K562 (cell line): ENCODE measurements around the gene ELF1. TPM values are rescaled to one million over a fixed set of nuclear protein-coding genes. Genes with fewer than 3 reads are reported as not detected.

Experiments
- ATAC-seq: fragments of 200-7000 bp; cut with Tn5 transposase; 3 replicates; pipeline ENCODE4 v1.9.1; 2020; ENCODE audit warnings: moderate library complexity
- BruUV-seq: library from RNA; stranded (reverse); fragments of 400-500 nt; replicated peaks from 2 replicates; lab custom pipeline; 2021; lab: Mats Ljungman, UMichigan
- CTCF ChIA-PET: fragments of 300-600 bp; formaldehyde crosslinking; extraction: SDS; loops from one replicate; lab custom pipeline; 2021; ENCODE audit warnings: low intra/inter-chr PET ratio; lab: Yijun Ruan, JAX
- POLR2A ChIA-PET: fragments of 300-600, 350-650 bp; sonication (Branson Sonifier 250); formaldehyde crosslinking; extraction: SDS; loops from one replicate; lab custom pipeline; 2021; ENCODE audit warnings: antibody characterized with exemption, inconsistent platforms; lab: Yijun Ruan, JAX
- DNase-seq, 4 experiments: peaks; one replicate each; pipeline versions ENCODE4 v3.0.0 to v3.0.0-alpha.2; 2011 to 2018; ENCODE audit warnings: low spot score in 3 of 4, mixed read lengths in 3 of 4; ENCODE audit errors: extremely low read depth in 1 of 4
- FAIRE-seq: peaks from 2 replicates; lab custom pipeline; 2011; peaks lifted over from hg19 to GRCh38; lab: Jason Lieb, UNC
- H2AFZ ChIP-seq: 2 replicates; pipeline ENCODE4 v1.6.0; 2011; ENCODE audit warnings: low read depth, low read length, control low read depth, inconsistent platforms
- H3K27ac ChIP-seq: fragments of 200-600 bp; 3 replicates; pipeline ENCODE4 v1.8.0; 2011; ENCODE audit warnings: low read depth, mild to moderate bottlenecking, control low read depth, inconsistent platforms, low read length, moderate library complexity, mixed read lengths; ENCODE audit errors: extremely low read depth
- H3K27me3 ChIP-seq, 2 experiments: fragments of 300-600 bp in 1 of 2; 2 replicates in 1 of 2; 3 replicates in 1 of 2; pipeline versions ENCODE4 v1.6.0 to v1.8.0; 2011; ENCODE audit warnings: inconsistent platforms in 2 of 2, low read length in 2 of 2, mild to moderate bottlenecking in 1 of 2, mixed read lengths in 1 of 2, moderate library complexity in 1 of 2; ENCODE audit not compliant: control insufficient read depth in 2 of 2, insufficient read depth in 2 of 2
- H3K36me3 ChIP-seq: fragments of 300-600 bp; 3 replicates; pipeline ENCODE4 v1.8.0; 2011; ENCODE audit warnings: mild to moderate bottlenecking, low read length, inconsistent platforms; ENCODE audit not compliant: control insufficient read depth, insufficient read depth
- H3K4me1 ChIP-seq, 2 experiments: fragments of 200-600 bp in 1 of 2; replicated peaks in 1 of 2; 2 replicates in 1 of 2; 3 replicates in 1 of 2; pipeline versions ENCODE4 v1.5.1 to v1.8.0; 2011; ENCODE audit warnings: inconsistent platforms in 2 of 2, low read length in 2 of 2, mild to moderate bottlenecking in 1 of 2, mixed read lengths in 1 of 2, moderate library complexity in 1 of 2; ENCODE audit not compliant: control insufficient read depth in 2 of 2, insufficient read depth in 2 of 2
- H3K4me2 ChIP-seq: 2 replicates; pipeline ENCODE4 v1.6.1; 2011; ENCODE audit warnings: low read length, control low read depth, inconsistent platforms, mixed read lengths; ENCODE audit not compliant: insufficient read depth
- H3K4me3 ChIP-seq: fragments of 200-600 bp; sonication (generic), shearing (Covaris generic); 2 replicates; pipeline ENCODE4 v1.5.1; 2016; ENCODE audit warnings: control low read depth, inconsistent platforms
- H3K79me2 ChIP-seq: fragments of 200-600 bp; 3 replicates; pipeline ENCODE4 v1.8.0; 2011; ENCODE audit warnings: low read length, inconsistent platforms; ENCODE audit not compliant: control insufficient read depth, insufficient read depth
- H3K9ac ChIP-seq, 2 experiments: 2 replicates each; pipeline versions ENCODE4 v1.6.0 to v1.6.1; 2011; ENCODE audit warnings: low read depth in 2 of 2, low read length in 2 of 2, control low read depth in 1 of 2, inconsistent platforms in 1 of 2, mild to moderate bottlenecking in 1 of 2, mixed read lengths in 1 of 2; ENCODE audit not compliant: insufficient read depth in 1 of 2
- H3K9me1 ChIP-seq: one replicate; pipeline ENCODE4 v1.6.0; 2011; ENCODE audit warnings: inconsistent platforms, mild to moderate bottlenecking, low read length, moderate library complexity; ENCODE audit not compliant: control insufficient read depth, insufficient read depth
- H3K9me3 ChIP-seq: replicated peaks from 2 replicates; pipeline ENCODE4 v1.5.1; 2011; ENCODE audit warnings: low read depth, low read length, inconsistent platforms; ENCODE audit not compliant: control insufficient read depth, insufficient read depth
- H4K20me1 ChIP-seq: replicated peaks from 2 replicates; pipeline ENCODE4 v1.6.1; 2011; ENCODE audit warnings: low read length, inconsistent platforms, mixed read lengths; ENCODE audit not compliant: control insufficient read depth, insufficient read depth
- ATF7 ChIP-seq: fragments of 450-650 bp; IDR thresholded peaks from 2 replicates; pipeline ENCODE4 v1.7.1; 2014; ENCODE audit warnings: mild to moderate bottlenecking, moderate library complexity
- DACH1 ChIP-seq: fragments of 450-650 bp; IDR thresholded peaks from 2 replicates; pipeline ENCODE4 v1.6.1; 2018; ENCODE audit not compliant: partially characterized antibody
- FOXM1 ChIP-seq, 2 experiments: fragments of 450-650 bp in 1 of 2; sonication (generic) in 1 of 2; formaldehyde crosslinking in 1 of 2; IDR thresholded peaks; 2 replicates each; pipeline versions ENCODE4 v1.6.1 to v1.9.0; 2017 to 2022; ENCODE audit warnings: low read depth in 2 of 2, mild to moderate bottlenecking in 2 of 2, missing genetic modification reagents in 1 of 2, moderate library complexity in 1 of 2
- L3MBTL2 ChIP-seq: fragments of 450-650 bp; IDR thresholded peaks from 2 replicates; pipeline ENCODE4 v1.6.1; 2016; ENCODE audit warnings: mild to moderate bottlenecking, moderate library complexity
- MEIS2 ChIP-seq: fragments of 450-650 bp; IDR thresholded peaks from 2 replicates; pipeline ENCODE4 v1.6.1; 2014; ENCODE audit warnings: mild to moderate bottlenecking; ENCODE audit not compliant: partially characterized antibody
- MYC ChIP-seq, 2 experiments: fragments of 250-450 bp in 1 of 2; sonication (Bioruptor Pico) in 1 of 2; IDR thresholded peaks; 2 replicates each; pipeline versions ENCODE4 v1.5.1 to v1.6.1; 2012 to 2021; ENCODE audit warnings: low read depth in 2 of 2, borderline replicate concordance in 1 of 2, improper control_type of control experiment in 1 of 2, low read length in 1 of 2, mild to moderate bottlenecking in 1 of 2, moderate library complexity in 1 of 2
- PBX2 ChIP-seq, 2 experiments: IDR thresholded peaks in 1 of 2; conservative IDR thresholded peaks in 1 of 2; 2 replicates each; pipeline ENCODE4 v1.6.1; 2016; ENCODE audit warnings: low read depth in 2 of 2, mild to moderate bottlenecking in 1 of 2, missing compliant biosample characterization in 1 of 2, missing genetic modification characterization in 1 of 2, moderate library complexity in 1 of 2
- PKNOX1 ChIP-seq: fragments of 450-650 bp; IDR thresholded peaks from 2 replicates; pipeline ENCODE4 v1.6.1; 2016
- ZNF146 ChIP-seq: IDR thresholded peaks from one replicate; pipeline ENCODE4 v1.6.1; 2018; ENCODE audit warnings: missing compliant biosample characterization; ENCODE audit not compliant: unreplicated experiment
- ZNF165 ChIP-seq: fragments of 250-450 bp; sonication (Bioruptor Pico); IDR thresholded peaks from 2 replicates; pipeline ENCODE4 v1.4.0; 2020; ENCODE audit warnings: borderline replicate concordance
- ZNF445 ChIP-seq: fragments of 250-450 bp; sonication (Bioruptor Pico); IDR thresholded peaks from 2 replicates; pipeline ENCODE4 v1.4.0; 2020; ENCODE audit warnings: low read depth, mild to moderate bottlenecking, moderate library complexity
- WGBS: fragments of 100-300 bp; shearing (Covaris generic); methylation state at CpG from one replicate; pipeline ENCODE4 v1.1.6; 2016; ENCODE audit warnings: low coverage, mixed read lengths; ENCODE audit not compliant: insufficient coverage; ENCODE audit errors: missing lambda C conversion rate; 5-methylcytosine and 5-hydroxymethylcytosine counted together
- in situ Hi-C: fragments of 300-500 bp; cut with MboI; formaldehyde crosslinking; loops from 4 replicates; pipeline ENCODE4 v1.15.0; 2018; ENCODE audit warnings: inconsistent platforms, mixed read lengths
- intact Hi-C: fragments of 100-400 bp; cut with micrococcal nuclease; formaldehyde crosslinking; loops from 2 replicates; pipeline ENCODE4 v1.14.2; 2022
- polyA plus RNA-seq, 8 experiments: library from polyadenylated mRNA; depleted of rRNA in 4 of 8; stranded (reverse) in 5 of 8; unstranded in 3 of 8; fragments of >200 nt; fragmentation: Nextera tagmentation in 2 of 8; fragmentation: Illumina TruSeq in 1 of 8; extraction: Ambion mirVana in 2 of 8; extraction: Trizol in 1 of 8; gene quantifications; 2 replicates each; pipeline versions ENCODE4 v1.2.1 to v1.2.3, GENCODE V29; 2011 to 2014; ENCODE audit warnings: inconsistent platforms in 1 of 8, missing spikeins in 1 of 8
- total RNA-seq, 7 experiments: library from RNA; depleted of rRNA in 6 of 7; stranded (reverse); fragments of >200 nt in 6 of 7; fragmentation: Illumina TruSeq in 2 of 7; extraction: Trizol in 2 of 7; gene quantifications; 2 replicates each; pipeline versions ENCODE4 v1.2.1 to v1.2.3, GENCODE V29; 2011 to 2021; ENCODE audit warnings: low replicate concordance in 1 of 7
- TF ChIP-seq, protein P1 (sequence below): sonication (generic); formaldehyde crosslinking; IDR thresholded peaks from 2 replicates; pipeline ENCODE4 v1.9.0; 2022; ENCODE audit warnings: mild to moderate bottlenecking, missing genetic modification reagents

ELF1 gene
- total and polyA plus RNA-seq, 9 of the 15 experiments (the other 6 are each of a cell fraction or from before 2014, with no cell fraction given): 24.7 to 54.4 (median 33.4) TPM

DNA sequence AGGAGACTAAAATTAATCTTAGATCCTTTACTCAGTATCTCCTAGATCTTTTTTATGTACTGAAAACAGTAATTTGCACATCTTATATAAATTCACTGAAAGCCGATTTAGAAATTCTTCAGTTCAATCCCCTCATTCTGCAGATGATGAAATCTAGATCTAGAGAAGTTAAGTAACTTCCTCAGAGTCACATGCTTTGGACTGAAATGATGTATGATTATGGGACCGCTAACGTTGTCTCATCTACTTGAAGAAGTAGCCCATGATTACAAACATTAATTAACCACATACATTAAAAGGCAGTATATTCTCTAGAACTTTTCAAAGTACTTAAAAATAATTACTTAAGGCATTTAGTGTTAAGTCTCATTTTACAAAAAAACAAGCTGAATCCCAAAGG lies 37.8 kb downstream of the ELF1 start:
- H3K9me1 ChIP-seq: no peaks in the 10 kb centered on the region
- POLR2A ChIA-PET: interaction anchor here (1.2 kb wide), 1 partner anchor 80 kb away, joined by 3 read pairs; the partner anchor contains the start of gene WBP4
- H4K20me1 ChIP-seq: no peaks in the 10 kb centered on the region
- FAIRE-seq: peak; percentile 11
- no peak overlapping the region for H2AFZ ChIP-seq
- peak overlapping the region; percentile 39 for H3K4me2 ChIP-seq
- CTCF ChIA-PET: no interaction called here
- H3K79me2 ChIP-seq: peaks cover 100% of the 10 kb centered on the region
- peak overlapping the region; percentile 82 for H3K27ac ChIP-seq
- H3K9me3 ChIP-seq: no peaks in the 10 kb centered on the region
- ATAC-seq: peak; percentile 56
- peaks cover 17% of the 10 kb centered on the region for H3K36me3 ChIP-seq
- WGBS: 0% methylated on average over 3 of the region's 3 CpGs
- peak in 1 of 4 experiments; percentile 45 for DNase-seq
- H3K4me1 ChIP-seq: peaks cover 0 to 26% of the 10 kb centered on the region in 2 experiments; a peak in 1 of 5 replicates
- peak overlapping the region; percentile 20 for H3K4me3 ChIP-seq
- no peaks in the 10 kb centered on the region for H3K27me3 ChIP-seq
- BruUV-seq: no TSS peak
- H3K9ac ChIP-seq: peak overlapping the region in 1 of 2 experiments; percentile 73; a peak in 2 of 4 replicates
- intact Hi-C loops (loop anchor here (1.0 kb wide), 2 partner anchors 36 to 79 kb away; no protein-coding TSS in a partner anchor), in situ Hi-C loops (no loop called here)
- peak; percentile 48; the same call in 1 of the 2 replicates for TF ChIP-seq ATF7
- peak; percentile 81 for TF ChIP-seq MEIS2
- TF ChIP-seq DACH1: peak; percentile 17
- no peak for TF ChIP-seq ZNF165 (CRISPR knock-in tag)
- peak; percentile 54 for TF ChIP-seq L3MBTL2
- TF ChIP-seq PBX2 (CRISPR knock-in tag; IDR thresholded peaks at IDR 0.05; ENCODE audit: low read depth): no peak
- TF ChIP-seq PBX2 (tag; conservative IDR thresholded peaks at IDR 0.05; ENCODE audit: low read depth): peak; percentile 53
- no peak for TF ChIP-seq ZNF146 (CRISPR knock-in tag)
- TF ChIP-seq MYC (IDR thresholded peaks at IDR 0.05; ENCODE audit: low read depth, low read length): peak; percentile 81
- no peak for TF ChIP-seq MYC (CRISPR knock-in tag; IDR thresholded peaks at IDR 0.05; ENCODE audit: borderline replicate concordance, low read depth)
- TF ChIP-seq, protein P1, sequence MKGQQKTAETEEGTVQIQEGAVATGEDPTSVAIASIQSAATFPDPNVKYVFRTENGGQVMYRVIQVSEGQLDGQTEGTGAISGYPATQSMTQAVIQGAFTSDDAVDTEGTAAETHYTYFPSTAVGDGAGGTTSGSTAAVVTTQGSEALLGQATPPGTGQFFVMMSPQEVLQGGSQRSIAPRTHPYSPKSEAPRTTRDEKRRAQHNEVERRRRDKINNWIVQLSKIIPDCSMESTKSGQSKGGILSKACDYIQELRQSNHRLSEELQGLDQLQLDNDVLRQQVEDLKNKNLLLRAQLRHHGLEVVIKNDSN (CRISPR knock-in tag): no peak
- no peak for TF ChIP-seq FOXM1 (IDR thresholded peaks at IDR 0.05; ENCODE audit: low read depth)
- no peak for TF ChIP-seq FOXM1 (CRISPR knock-in tag; IDR thresholded peaks at IDR 0.05; ENCODE audit: low read depth)
- TF ChIP-seq ZNF445 (CRISPR knock-in tag): no peak
- TF ChIP-seq PKNOX1: peak; percentile 51; the same call in 1 of the 2 replicates
